ENCODE data around the gene KMT2C. TPM values are rescaled to one million over a fixed set of nuclear protein-coding genes. Genes with fewer than 3 reads are reported as not detected.
A peak's percentile ranks its signal among the peaks of the same experiment; 100 is the strongest.
"Not testable (repeated sequence)": the region's sequence is repeated elsewhere in the genome, so short reads cannot be mapped to it uniquely, and the experiment has no call there.

The KMT2C gene
- total and polyA plus RNA-seq, 7 donors, result 5.8 to 82.3 (median 45.7) TPM

DNA sequence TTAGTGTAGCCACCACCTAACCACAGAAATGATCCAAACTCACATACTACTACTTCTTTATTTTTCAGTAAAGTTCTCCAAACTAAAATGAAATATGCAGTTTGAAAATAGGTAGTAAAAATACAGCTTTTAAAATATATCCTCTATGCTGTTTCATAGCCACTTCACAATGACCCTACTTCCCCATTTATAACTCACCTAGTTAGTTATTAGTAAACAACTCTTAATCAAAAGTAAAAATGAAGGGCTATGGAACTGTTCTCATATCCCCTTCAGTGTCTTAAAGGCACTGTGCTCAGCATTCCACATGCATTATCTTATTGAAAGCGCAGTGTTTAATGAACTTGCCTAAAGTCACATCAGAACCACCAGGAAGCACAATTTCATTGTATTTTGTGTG, 43.5 kb downstream of the KMT2C start:
- no peak for ATAC-seq
- Histone ChIP-seq H3K36me3 (ENCODE audit: insufficient read depth in 1 of 2, low read depth in 1 of 2) (no peaks in the 10 kb centered on the region), H3K27me3 (ENCODE audit: insufficient read depth in 3 of 3, low read length in 2 of 3) (no peaks in the 10 kb centered on the region), H3K27ac (no peak overlapping the region), H3K4me1 (peaks cover 22% of the 10 kb centered on the region), H3K4me3 (no peak overlapping the region), H3K9me3 (no peaks in the 10 kb centered on the region)
- no peak for TF ChIP-seq CTCF (IDR thresholded peaks at IDR 0.05)
- 87 to 89% (median 88%) methylated on average over 1 of the region's 1 CpG for WGBS, 3 donors
- intact Hi-C loops (cut with DNase I), result no loop called here
- no peak for DNase-seq

DNA sequence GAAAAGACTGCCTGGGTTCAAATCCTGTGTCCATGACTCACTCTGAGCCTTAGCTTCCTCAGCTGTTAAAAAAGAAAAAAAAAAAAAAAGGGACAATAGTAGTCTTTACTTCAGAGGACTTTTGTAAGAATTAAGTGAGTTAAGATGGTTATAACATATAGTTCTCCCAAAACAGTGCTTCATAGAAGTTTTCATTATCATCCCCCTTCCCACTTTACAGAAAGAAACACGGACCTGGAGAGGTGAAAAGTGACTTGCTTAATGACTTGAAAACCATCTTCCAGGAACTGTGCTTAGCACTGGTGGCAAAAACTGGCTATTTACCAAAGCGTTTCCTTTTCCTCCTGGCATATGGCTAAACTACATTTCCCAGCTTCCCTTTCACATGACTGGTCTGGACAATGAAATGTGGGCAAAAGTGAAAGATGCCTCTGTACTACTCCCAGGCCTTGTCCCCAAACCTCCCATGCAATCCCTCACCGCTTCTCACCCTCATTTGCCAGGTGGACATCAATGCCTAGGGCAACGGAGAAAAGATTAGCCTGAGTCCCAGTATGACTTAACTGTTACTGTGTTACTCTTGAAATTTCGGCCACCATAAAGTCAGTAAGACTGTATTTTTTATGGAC, 49.6 kb downstream of the KMT2C start:
- DNase-seq; H3K27me3 ChIP-seq (ENCODE audit: insufficient read depth in 3 of 3, low read length in 2 of 3); H3K4me3 ChIP-seq; H3K9me3 ChIP-seq; intact Hi-C loops (cut with DNase I); H3K36me3 ChIP-seq (ENCODE audit: insufficient read depth in 1 of 2, low read depth in 1 of 2); H3K27ac ChIP-seq: not testable (repeated sequence)
- ATAC-seq, result peak; percentile 62 to 76 (median 68)
- 39 to 55% (median 43%) methylated on average over 4 of the region's 5 CpGs for WGBS, 3 donors
- peaks cover 43% of the 10 kb centered on the region for H3K4me1 ChIP-seq

DNA sequence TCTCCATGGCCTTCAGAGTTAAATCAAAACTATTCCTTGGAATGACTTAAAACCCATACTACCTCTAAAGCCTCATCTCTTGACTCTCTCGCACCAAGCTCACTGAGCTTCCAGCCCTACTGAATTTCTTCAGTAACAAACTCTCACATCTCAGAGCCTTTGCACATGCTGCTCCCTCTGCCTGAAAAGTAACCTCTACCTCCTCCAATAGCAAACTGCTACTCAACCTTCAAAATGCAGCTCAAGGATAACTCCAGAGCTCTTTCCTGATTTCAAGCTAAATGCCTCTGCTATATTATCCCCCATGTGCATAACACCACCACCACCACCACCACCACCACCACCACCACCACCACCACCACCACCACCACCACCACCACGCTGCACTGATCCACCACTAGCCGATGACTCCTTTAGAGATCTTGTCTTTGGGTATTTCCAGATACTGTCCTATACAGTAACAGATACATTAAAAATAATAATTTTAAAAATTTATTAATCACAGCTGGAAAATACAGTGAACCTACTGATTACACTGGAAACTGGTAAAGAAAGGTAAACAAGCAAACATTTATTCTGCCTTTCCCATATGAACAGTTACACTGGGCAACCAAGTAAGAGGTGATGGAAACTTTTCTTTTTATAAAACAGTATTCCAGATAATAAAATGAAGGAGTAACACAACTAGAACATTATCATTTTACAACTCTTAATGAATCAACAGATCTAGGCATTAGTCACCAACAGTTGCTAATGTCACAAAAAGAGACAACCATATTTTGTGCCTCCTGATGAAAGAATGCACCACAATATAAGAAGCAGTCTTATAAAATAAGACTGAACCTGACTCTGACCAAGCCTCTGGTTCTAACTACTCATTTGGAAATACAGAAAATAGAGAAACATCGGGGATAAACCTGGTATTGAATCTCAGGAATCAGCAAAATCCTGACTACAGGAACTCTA, 51.3 kb downstream of the KMT2C start:
- DNase-seq; H3K36me3 ChIP-seq (ENCODE audit: insufficient read depth in 1 of 2, low read depth in 1 of 2); H3K4me3 ChIP-seq; H3K27me3 ChIP-seq (ENCODE audit: insufficient read depth in 3 of 3, low read length in 2 of 3); H3K9me3 ChIP-seq; H3K27ac ChIP-seq: not testable (repeated sequence)
- 40 to 57% (median 48%) methylated on average over 4 of the region's 4 CpGs for WGBS, 3 donors
- H3K4me1 ChIP-seq, result peaks cover 44% of the 10 kb centered on the region
- intact Hi-C loops (cut with DNase I), result loop anchor here in 1 of 2 donors (5.0 kb wide), 1 partner anchor 33 kb away; no protein-coding TSS in a partner anchor
- ATAC-seq, result peak in 2 of 4 donors; percentile 2 to 9

- Histone ChIP-seq H3K36me3 (ENCODE audit: insufficient read depth in 1 of 2, low read depth in 1 of 2) (no peaks in the 10 kb centered on the region), H3K27me3 (ENCODE audit: insufficient read depth in 3 of 3, low read length in 2 of 3) (no peaks in the 10 kb centered on the region), H3K27ac (no peak overlapping the region), H3K9me3 (no peaks in the 10 kb centered on the region), H3K4me3 (no peak overlapping the region), H3K4me1 (peaks cover 44% of the 10 kb centered on the region)
- whole genome bisulfite sequencing, 3 donors, result 59 to 69% (median 60%) methylated on average over 9 of the region's 9 CpGs
- intact Hi-C loops (cut with DNase I), result loop anchor here in 1 of 2 donors (5.0 kb wide), 1 partner anchor 34 kb away; no protein-coding TSS in a partner anchor
- no peak for TF ChIP-seq CTCF (IDR thresholded peaks at IDR 0.05)
- ATAC-seq (peak in 3 of 4 donors; percentile 19 to 56 (median 55)), DNase-seq (no peak)
Measured at GRCh38 chr7:152383341-152384234, 52.2 kb downstream of the KMT2C start.

DNA sequence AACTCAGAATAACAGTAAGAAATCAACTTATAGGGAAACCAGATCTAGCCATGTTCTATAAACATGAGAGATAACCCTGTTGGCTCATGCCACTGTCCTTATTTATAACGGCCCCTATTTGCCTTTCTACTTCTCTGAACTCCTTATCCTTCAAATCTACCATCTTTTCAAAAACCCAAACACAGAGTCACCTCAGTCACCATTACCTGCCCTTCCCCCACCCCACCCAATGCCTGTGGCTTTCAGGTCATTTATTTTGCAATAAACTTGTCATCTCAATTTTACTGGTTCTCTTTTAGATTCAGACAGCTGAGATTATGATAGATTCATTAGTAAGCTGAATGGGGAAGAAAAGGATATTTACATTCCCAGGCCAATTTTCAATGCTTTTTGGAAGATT, 53.6 kb downstream of the KMT2C start:
- no peak overlapping the region for H3K27ac ChIP-seq
- ATAC-seq (peak in 1 of 4 donors; percentile 21), DNase-seq (no peak)
- peaks cover 44% of the 10 kb centered on the region for H3K4me1 ChIP-seq
- H3K4me3 ChIP-seq, result no peak overlapping the region
- no peaks in the 10 kb centered on the region for H3K36me3 ChIP-seq (ENCODE audit: insufficient read depth in 1 of 2, low read depth in 1 of 2)
- no peaks in the 10 kb centered on the region for H3K9me3 ChIP-seq
- H3K27me3 ChIP-seq (ENCODE audit: insufficient read depth in 3 of 3, low read length in 2 of 3), result no peaks in the 10 kb centered on the region
- intact Hi-C loops (cut with DNase I), result loop anchor here in 1 of 2 donors (5.0 kb wide), 1 partner anchor 35 kb away; no protein-coding TSS in a partner anchor
- 18 to 36% (median 22%) methylated on average over 1 of the region's 1 CpG for WGBS, 3 donors
- no peak for TF ChIP-seq CTCF (IDR thresholded peaks at IDR 0.05)

DNA sequence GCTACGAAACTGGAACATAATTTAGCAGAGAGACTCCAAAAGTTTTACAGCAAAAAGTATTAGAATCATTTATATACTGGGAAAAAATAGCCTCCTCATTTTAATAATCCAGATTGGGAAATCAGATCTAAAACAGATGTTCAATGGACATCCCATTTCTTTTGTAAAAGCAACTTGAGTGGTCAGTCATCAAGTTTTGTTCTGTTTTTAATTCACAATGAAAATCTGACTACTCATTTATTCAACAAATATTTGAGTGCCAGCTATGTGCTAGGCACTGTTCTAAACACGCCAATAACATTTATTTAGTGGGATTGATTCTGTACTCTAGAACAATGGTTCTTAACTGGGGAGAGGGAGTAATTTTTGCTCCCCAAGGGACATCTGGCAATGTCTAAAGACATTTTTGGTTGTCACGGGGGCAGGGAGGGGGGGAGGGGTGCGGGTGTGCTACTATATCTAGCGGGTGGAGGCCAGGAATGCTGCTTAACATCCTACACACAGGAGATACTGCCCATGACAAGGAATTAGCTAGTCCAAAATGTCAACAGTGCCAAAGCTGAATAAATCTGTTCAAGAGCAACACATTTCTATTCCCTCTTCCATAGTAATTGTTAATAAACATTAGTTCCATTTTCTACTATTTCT, 54.7 kb downstream of the KMT2C start:
- intact Hi-C loops (cut with DNase I), result loop anchor here in 1 of 2 donors (5.0 kb wide), 1 partner anchor 36 kb away; no protein-coding TSS in a partner anchor
- not testable (repeated sequence) for H3K4me3 ChIP-seq; H3K9me3 ChIP-seq; H3K36me3 ChIP-seq (ENCODE audit: insufficient read depth in 1 of 2, low read depth in 1 of 2); H3K27ac ChIP-seq; H3K27me3 ChIP-seq (ENCODE audit: insufficient read depth in 3 of 3, low read length in 2 of 3); ATAC-seq; DNase-seq
- 42 to 47% (median 42%) methylated on average over 5 of the region's 5 CpGs for WGBS, 3 donors
- H3K4me1 ChIP-seq, result peaks cover 38% of the 10 kb centered on the region

- H3K27me3 ChIP-seq (ENCODE audit: insufficient read depth in 3 of 3, low read length in 2 of 3); H3K36me3 ChIP-seq (ENCODE audit: insufficient read depth in 1 of 2, low read depth in 1 of 2); H3K9me3 ChIP-seq; intact Hi-C loops (cut with DNase I); H3K27ac ChIP-seq; ATAC-seq; H3K4me3 ChIP-seq; DNase-seq: not testable (repeated sequence)
- peaks cover 30% of the 10 kb centered on the region for H3K4me1 ChIP-seq
Measured at GRCh38 chr7:152378497-152378896, 57.3 kb downstream of the KMT2C start.
